CD8-positive, alpha-beta memory T cell (primary cell): Measurements from ENCODE around the gene GPX7. TPM values are rescaled to one million over a fixed set of nuclear protein-coding genes. Genes with fewer than 3 reads are reported as not detected.

Experiments
- CTCF ChIA-PET: fragments of 350-600 bp; sonication (Branson Sonifier 250); formaldehyde crosslinking; loops from one replicate; lab custom pipeline; 2021; ENCODE audit warnings: antibody characterized with exemption; lab: Charles Lee
- POLR2A ChIA-PET: fragments of 350-600 bp; sonication (Branson Sonifier 250); formaldehyde crosslinking; loops from one replicate; lab custom pipeline; 2021; ENCODE audit warnings: antibody characterized with exemption; lab: Charles Lee
- DNase-seq, 5 donors: peaks; one replicate each; pipeline versions ENCODE4 v3.0.0 to v3.0.0-alpha.2; 2020 to 2022; ENCODE audit warnings: mixed read lengths in 1 of 5
- H3K27ac ChIP-seq: one replicate; pipeline ENCODE4 v1.7.0; 2013; ENCODE audit warnings: low read depth, mild to moderate bottlenecking, low read length, moderate library complexity
- H3K27me3 ChIP-seq: 2 replicates; pipeline ENCODE4 v1.7.0; 2013; ENCODE audit warnings: low read length, mild to moderate bottlenecking; ENCODE audit not compliant: insufficient read depth, poor library complexity, severe bottlenecking
- H3K36me3 ChIP-seq: 2 replicates; pipeline ENCODE4 v1.7.0; 2013; ENCODE audit warnings: mild to moderate bottlenecking, low read length, moderate library complexity; ENCODE audit not compliant: insufficient read depth
- H3K4me1 ChIP-seq: 2 replicates; pipeline ENCODE4 v1.7.0; 2013; ENCODE audit warnings: mild to moderate bottlenecking, low read length, moderate library complexity; ENCODE audit not compliant: insufficient read depth
- H3K4me3 ChIP-seq: 2 replicates; pipeline ENCODE4 v1.7.0; 2013; ENCODE audit warnings: mild to moderate bottlenecking, low read length
- H3K9me3 ChIP-seq: 2 replicates; pipeline ENCODE4 v1.7.0; 2013; ENCODE audit warnings: mild to moderate bottlenecking, low read length
- H3K27ac Mint-ChIP-seq, 8 donors: one replicate each; pipeline ENCODE4 v1.8.0; 2020 to 2021; ENCODE audit warnings: mixed read lengths in 8 of 8, mild to moderate bottlenecking in 6 of 8, inconsistent platforms in 3 of 8, moderate library complexity in 3 of 8
- H3K27me3 Mint-ChIP-seq, 2 donors: one replicate each; pipeline ENCODE4 v1.8.0; 2020 to 2021; ENCODE audit warnings: mixed read lengths in 2 of 2, mild to moderate bottlenecking in 1 of 2, moderate library complexity in 1 of 2
- H3K36me3 Mint-ChIP-seq, 3 donors: one replicate each; pipeline ENCODE4 v1.8.0; 2020 to 2021; ENCODE audit warnings: mixed read lengths in 3 of 3, inconsistent platforms in 1 of 3, mild to moderate bottlenecking in 1 of 3
- H3K4me1 Mint-ChIP-seq, 3 donors: one replicate each; pipeline ENCODE4 v1.8.0; 2020 to 2021; ENCODE audit warnings: mixed read lengths in 3 of 3, inconsistent platforms in 1 of 3, mild to moderate bottlenecking in 1 of 3
- H3K4me3 Mint-ChIP-seq, 7 donors: one replicate each; pipeline ENCODE4 v1.8.0; 2020 to 2021; ENCODE audit warnings: mixed read lengths in 7 of 7, mild to moderate bottlenecking in 6 of 7, moderate library complexity in 4 of 7, inconsistent platforms in 2 of 7
- H3K9me3 Mint-ChIP-seq, 5 donors: one replicate each; pipeline ENCODE4 v1.8.0; 2020 to 2022; ENCODE audit warnings: mixed read lengths in 5 of 5, mild to moderate bottlenecking in 3 of 5, moderate library complexity in 2 of 5, inconsistent platforms in 1 of 5
- polyA plus RNA-seq: library from polyadenylated mRNA; unstranded; fragments of 300-500 nt; fragmentation: Illumina TruSeq; gene quantifications from one replicate; pipeline ENCODE4 v1.2.3, GENCODE V29; 2021
- total RNA-seq, 2 experiments: library from RNA; stranded (reverse); gene quantifications; one replicate each; pipeline ENCODE4 v1.2.3, GENCODE V29; 2021

The GPX7 gene
- total and polyA plus RNA-seq, 3 experiments from 2014 or later, result 29.9 to 31.9 (median 30.0) TPM

- no peak overlapping the region for H3K4me3 ChIP-seq
- H3K9me3 ChIP-seq, result no peaks in the 10 kb centered on the region
- Mint-ChIP-seq H3K4me1 (peaks cover 7 to 14% (median 11%) of the 10 kb centered on the region in 3 donors), H3K27me3 (no peaks in the 10 kb centered on the region), H3K4me3 (peak overlapping the region in 1 of 7 donors; percentile 6), H3K27ac (no peak overlapping the region), H3K9me3 (no peaks in the 10 kb centered on the region), H3K36me3 (peaks cover 0 to 4% (median 0%) of the 10 kb centered on the region in 3 donors)
- no peaks in the 10 kb centered on the region for H3K36me3 ChIP-seq
- no peak for DNase-seq
- POLR2A ChIA-PET, result no interaction called here
- H3K27ac ChIP-seq, result no peak overlapping the region
- CTCF ChIA-PET, result no interaction called here
- no peaks in the 10 kb centered on the region for H3K27me3 ChIP-seq
- H3K4me1 ChIP-seq, result peaks cover 8% of the 10 kb centered on the region
Observed at GRCh38 chr1:52558941-52559340, 43.2 kb upstream of the GPX7 start.

DNA sequence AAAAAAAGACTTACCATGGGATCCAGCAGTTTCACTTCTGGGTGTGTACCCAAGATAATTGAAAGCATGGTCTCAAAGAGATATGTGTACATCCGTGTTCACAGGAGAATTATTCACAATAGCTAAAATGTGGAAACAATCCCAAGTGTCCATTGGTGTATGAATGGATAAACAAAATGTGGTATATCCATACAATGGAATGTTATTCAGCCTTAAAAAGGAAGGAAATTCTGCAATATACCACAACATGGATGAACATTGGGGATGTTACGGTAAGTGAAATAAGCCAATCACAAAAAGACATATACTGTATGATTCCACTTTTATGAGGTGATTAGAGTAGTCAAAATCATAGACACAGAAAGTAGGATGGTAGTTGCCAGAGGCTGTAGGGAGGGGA lies 42.3 kb upstream of the GPX7 start:
- no peaks in the 10 kb centered on the region for H3K27me3 ChIP-seq
- no peaks in the 10 kb centered on the region for H3K9me3 Mint-ChIP-seq
- H3K4me1 Mint-ChIP-seq, result peaks cover 0 to 5% (median 1%) of the 10 kb centered on the region in 3 donors
- ChIA-PET POLR2A (no interaction called here), CTCF (no interaction called here)
- no peak for DNase-seq
- no peaks in the 10 kb centered on the region for H3K27me3 Mint-ChIP-seq
- H3K27ac ChIP-seq, result no peak overlapping the region
- no peaks in the 10 kb centered on the region for H3K4me1 ChIP-seq
- peaks cover 0 to 4% (median 0%) of the 10 kb centered on the region in 3 donors for H3K36me3 Mint-ChIP-seq
- H3K4me3 Mint-ChIP-seq, result no peak overlapping the region
- H3K36me3 ChIP-seq, result no peaks in the 10 kb centered on the region
- no peak overlapping the region for H3K4me3 ChIP-seq
- no peak overlapping the region for H3K27ac Mint-ChIP-seq
- H3K9me3 ChIP-seq, result no peaks in the 10 kb centered on the region

DNA sequence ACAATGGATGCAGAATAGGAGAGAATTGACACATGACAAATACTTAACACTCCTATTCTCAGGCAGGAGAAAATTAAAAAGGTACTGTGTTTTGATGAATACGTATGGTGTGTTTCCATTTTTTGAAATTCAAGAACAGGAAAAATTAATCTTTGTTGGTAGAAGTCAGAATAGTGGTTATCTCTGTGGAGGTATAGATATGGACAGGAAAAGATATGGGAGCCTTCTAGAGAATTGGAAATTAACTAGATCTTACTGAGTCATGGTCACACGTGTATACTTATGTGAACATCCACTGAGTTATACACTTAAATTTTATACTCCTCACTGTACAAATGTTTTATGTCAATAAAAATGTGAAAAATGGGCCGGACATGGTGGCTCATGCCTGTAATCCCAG lies 39.4 kb upstream of the GPX7 start:
- no peak overlapping the region for H3K27ac Mint-ChIP-seq
- Histone ChIP-seq H3K27ac (no peak overlapping the region), H3K36me3 (no peaks in the 10 kb centered on the region), H3K4me1 (no peaks in the 10 kb centered on the region), H3K9me3 (no peaks in the 10 kb centered on the region), H3K27me3 (no peaks in the 10 kb centered on the region), H3K4me3 (no peak overlapping the region)
- no peak for DNase-seq
- ChIA-PET CTCF (no interaction called here), POLR2A (no interaction called here)
- peaks cover 0 to under 1% (median 0%) of the 10 kb centered on the region in 3 donors for H3K4me1 Mint-ChIP-seq
- no peak overlapping the region for H3K4me3 Mint-ChIP-seq
- H3K27me3 Mint-ChIP-seq, result no peaks in the 10 kb centered on the region
- peaks cover 0 to 4% (median 0%) of the 10 kb centered on the region in 3 donors for H3K36me3 Mint-ChIP-seq
- H3K9me3 Mint-ChIP-seq, result no peaks in the 10 kb centered on the region

- Histone ChIP-seq H3K4me1 (no peaks in the 10 kb centered on the region), H3K4me3 (no peak overlapping the region), H3K36me3 (no peaks in the 10 kb centered on the region), H3K27ac (no peak overlapping the region), H3K27me3 (no peaks in the 10 kb centered on the region), H3K9me3 (no peaks in the 10 kb centered on the region)
- Mint-ChIP-seq H3K27me3 (no peaks in the 10 kb centered on the region), H3K27ac (peak overlapping the region in 2 of 8 donors; percentile 10 to 17), H3K4me3 (no peak overlapping the region), H3K36me3 (no peaks in the 10 kb centered on the region), H3K9me3 (no peaks in the 10 kb centered on the region), H3K4me1 (peaks cover 0 to 19% (median 0%) of the 10 kb centered on the region in 3 donors)
- POLR2A ChIA-PET, result interaction anchor here (3.0 kb wide), 1 partner anchor 15 kb away, joined by 13 read pairs; the partner anchor contains the start of gene TUT4
- CTCF ChIA-PET, result interaction anchor here (1.3 kb wide), 1 partner anchor 46 kb away, joined by 3 read pairs; no protein-coding TSS in a partner anchor
- peak in 1 of 5 donors; percentile 27 for DNase-seq
Observed at GRCh38 chr1:52567943-52568342, 34.2 kb upstream of the GPX7 start.

- no peak overlapping the region for H3K4me3 Mint-ChIP-seq
- H3K9me3 ChIP-seq, result no peaks in the 10 kb centered on the region
- CTCF ChIA-PET, result no interaction called here
- no peak for DNase-seq
- peaks cover 0 to 22% (median 0%) of the 10 kb centered on the region in 3 donors for H3K4me1 Mint-ChIP-seq
- H3K27ac Mint-ChIP-seq, result peak overlapping the region in 1 of 8 donors; percentile 12
- H3K36me3 Mint-ChIP-seq, result no peaks in the 10 kb centered on the region
- no peaks in the 10 kb centered on the region for H3K4me1 ChIP-seq
- H3K27ac ChIP-seq, result no peak overlapping the region
- POLR2A ChIA-PET, result interaction anchor here (3.0 kb wide), 1 partner anchor 16 kb away, joined by 13 read pairs; the partner anchor contains the start of gene TUT4
- no peaks in the 10 kb centered on the region for H3K36me3 ChIP-seq
- H3K4me3 ChIP-seq, result no peak overlapping the region
- H3K27me3 ChIP-seq, result no peaks in the 10 kb centered on the region
- H3K9me3 Mint-ChIP-seq, result no peaks in the 10 kb centered on the region
- H3K27me3 Mint-ChIP-seq, result no peaks in the 10 kb centered on the region
Observed at GRCh38 chr1:52569449-52570210, 32.5 kb upstream of the GPX7 start.

DNA sequence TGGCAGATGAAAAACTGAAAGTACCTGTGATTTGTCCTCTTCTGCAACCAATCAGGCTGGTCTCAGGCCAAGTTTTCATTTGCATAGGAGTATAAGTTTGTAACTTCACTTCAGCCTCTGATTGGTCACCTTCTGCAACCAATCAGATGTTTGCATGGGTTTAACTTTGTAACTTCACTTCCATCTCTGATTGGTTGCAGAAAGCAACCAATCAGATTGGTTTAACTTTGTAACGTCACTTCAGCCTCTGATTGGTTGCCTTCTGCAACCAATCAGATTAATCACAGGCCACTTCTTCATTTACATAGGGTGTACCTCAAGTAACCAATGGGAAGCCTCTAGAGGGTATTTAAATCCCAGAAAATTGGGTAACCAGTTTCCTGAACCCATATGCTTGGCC lies 30.4 kb upstream of the GPX7 start:
- Histone ChIP-seq H3K36me3 (no peaks in the 10 kb centered on the region), H3K4me1 (no peaks in the 10 kb centered on the region), H3K4me3 (no peak overlapping the region), H3K27me3 (no peaks in the 10 kb centered on the region), H3K27ac (no peak overlapping the region), H3K9me3 (no peaks in the 10 kb centered on the region)
- no peaks in the 10 kb centered on the region for H3K27me3 Mint-ChIP-seq
- no peak overlapping the region for H3K27ac Mint-ChIP-seq
- H3K36me3 Mint-ChIP-seq, result peaks cover 0 to 4% (median 0%) of the 10 kb centered on the region in 3 donors
- no peak overlapping the region for H3K4me3 Mint-ChIP-seq
- CTCF ChIA-PET, result no interaction called here
- no peaks in the 10 kb centered on the region for H3K9me3 Mint-ChIP-seq
- DNase-seq, result no peak
- H3K4me1 Mint-ChIP-seq, result peaks cover 0 to 22% (median 9%) of the 10 kb centered on the region in 3 donors
- POLR2A ChIA-PET, result no interaction called here

GRCh38 chr1:52572387-52572786 lies 29.8 kb upstream of the GPX7 start:
- POLR2A ChIA-PET, result no interaction called here
- Mint-ChIP-seq H3K4me3 (no peak overlapping the region), H3K36me3 (peaks cover 0 to 4% (median 0%) of the 10 kb centered on the region in 3 donors), H3K4me1 (peaks cover 0 to 22% (median 9%) of the 10 kb centered on the region in 3 donors), H3K27ac (no peak overlapping the region), H3K9me3 (no peaks in the 10 kb centered on the region), H3K27me3 (no peaks in the 10 kb centered on the region)
- H3K27ac ChIP-seq, result no peak overlapping the region
- no peaks in the 10 kb centered on the region for H3K27me3 ChIP-seq
- no peaks in the 10 kb centered on the region for H3K36me3 ChIP-seq
- CTCF ChIA-PET, result no interaction called here
- no peak overlapping the region for H3K4me3 ChIP-seq
- no peaks in the 10 kb centered on the region for H3K4me1 ChIP-seq
- no peak for DNase-seq
- H3K9me3 ChIP-seq, result no peaks in the 10 kb centered on the region

GRCh38 chr1:52574594-52574993 lies 27.6 kb upstream of the GPX7 start:
- peak overlapping the region in 1 of 8 donors; percentile 0 for H3K27ac Mint-ChIP-seq
- Histone ChIP-seq H3K36me3 (no peaks in the 10 kb centered on the region), H3K9me3 (no peaks in the 10 kb centered on the region), H3K4me1 (no peaks in the 10 kb centered on the region), H3K27ac (no peak overlapping the region), H3K27me3 (no peaks in the 10 kb centered on the region), H3K4me3 (no peak overlapping the region)
- DNase-seq, result no peak
- H3K36me3 Mint-ChIP-seq, result peaks cover 0 to 4% (median 0%) of the 10 kb centered on the region in 3 donors
- no peaks in the 10 kb centered on the region for H3K27me3 Mint-ChIP-seq
- CTCF ChIA-PET, result no interaction called here
- POLR2A ChIA-PET, result no interaction called here
- H3K9me3 Mint-ChIP-seq, result no peaks in the 10 kb centered on the region
- H3K4me1 Mint-ChIP-seq, result peaks cover 5 to 18% (median 14%) of the 10 kb centered on the region in 3 donors
- H3K4me3 Mint-ChIP-seq, result no peak overlapping the region
